Sigmoid colon (tissue), 4 donors: ENCODE results near the gene GNG2.

Source experiments
- CTCF ChIP-seq, 4 experiments: fragments of 450-650 bp in 3 of 4; fragments of 200-600 bp in 1 of 4; IDR thresholded peaks; one replicate each; pipeline ENCODE4 v1.5.1; 2016 to 2019; ENCODE audit warnings: antibody characterized with exemption in 4 of 4, mild to moderate bottlenecking in 3 of 4, moderate library complexity in 2 of 4
- EP300 ChIP-seq, 4 donors: sonication (generic); formaldehyde crosslinking; IDR thresholded peaks; one replicate each; pipeline ENCODE4 v1.6.1; 2017; ENCODE audit warnings: antibody characterized with exemption in 4 of 4
- POLR2A ChIP-seq, 2 donors: fragments of 450-650 bp; IDR thresholded peaks; one replicate each; pipeline ENCODE4 v1.6.1; 2016; ENCODE audit warnings: antibody characterized with exemption in 2 of 2, mild to moderate bottlenecking in 2 of 2, moderate library complexity in 2 of 2
- POLR2AphosphoS5 ChIP-seq, 4 donors: sonication (generic); formaldehyde crosslinking; IDR thresholded peaks; one replicate each; pipeline ENCODE4 v1.6.1; 2017; ENCODE audit warnings: antibody characterized with exemption in 4 of 4

GRCh38 chr14:51960866-51961265, 100.5 kb downstream of the GNG2 start:
- TF ChIP-seq POLR2A (IDR thresholded peaks at IDR 0.05) (no peak), CTCF (IDR thresholded peaks at IDR 0.05) (no peak), EP300 (IDR thresholded peaks at IDR 0.05) (no peak), POLR2AphosphoS5 (IDR thresholded peaks at IDR 0.05) (no peak)
